Measurements from ENCODE around the gene C6orf15.

Gene C6orf15

DNA sequence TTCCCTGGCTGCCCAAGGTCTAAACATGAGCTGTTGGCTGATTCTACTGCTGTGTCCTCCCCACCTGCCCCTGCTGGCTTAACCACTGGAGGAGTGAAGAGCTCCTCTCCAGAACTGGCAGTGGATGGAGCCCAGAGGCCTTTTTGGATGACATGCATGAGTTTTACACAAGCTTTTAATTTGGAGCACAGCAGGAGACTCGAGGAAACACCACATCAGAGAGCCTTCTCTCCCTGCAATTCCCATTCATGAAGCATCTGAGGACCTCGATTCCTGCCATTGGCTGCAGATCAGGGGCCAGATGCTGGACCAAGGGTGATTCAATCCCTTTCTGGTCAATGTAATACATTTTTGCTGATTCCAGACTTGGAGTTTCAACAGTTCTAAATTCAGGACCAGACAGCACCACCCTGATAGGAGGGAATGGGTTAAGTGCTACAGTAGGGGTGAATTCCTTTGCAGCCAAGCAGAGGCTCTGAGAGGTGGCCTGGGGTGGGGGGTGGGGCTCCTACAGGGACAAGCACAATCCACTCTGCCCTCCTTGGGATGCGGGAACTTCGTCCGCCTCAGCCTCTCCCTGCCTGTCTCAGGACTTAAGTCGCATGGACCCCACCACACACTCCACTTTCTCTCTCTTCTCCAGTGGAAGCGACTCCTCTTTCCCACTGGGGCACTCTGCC, 1.6 kb upstream of the C6orf15 start:
- DNase-seq (ENCODE audit: low read depth): peak; percentile 31
- H3K4me3 ChIP-seq (ENCODE audit: low read depth, low read length): no peak overlapping the region

DNA sequence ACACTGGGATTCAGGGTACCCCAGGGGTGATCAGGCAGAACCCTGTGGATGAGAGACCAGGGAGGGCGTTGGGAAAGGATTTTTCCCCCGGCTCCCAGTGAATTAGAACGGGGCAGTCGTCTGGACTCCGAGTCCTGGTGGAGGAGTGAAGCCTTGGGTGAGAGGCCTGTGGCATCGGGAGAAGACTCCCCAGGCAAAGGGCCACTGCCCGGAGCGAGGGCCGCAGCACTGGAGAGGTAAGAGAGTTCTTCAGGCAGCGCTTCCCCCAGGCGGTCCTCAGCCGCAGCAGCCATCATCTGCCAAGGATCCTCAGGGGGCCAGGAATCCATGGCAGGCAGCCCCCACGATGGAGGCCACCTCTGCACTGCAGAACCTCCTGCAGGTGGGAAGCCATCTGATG, 663 bp downstream of the C6orf15 start:
- H3K4me3 ChIP-seq (ENCODE audit: low read depth, low read length): no peak overlapping the region
- no peak for DNase-seq (ENCODE audit: low read depth)

DNA sequence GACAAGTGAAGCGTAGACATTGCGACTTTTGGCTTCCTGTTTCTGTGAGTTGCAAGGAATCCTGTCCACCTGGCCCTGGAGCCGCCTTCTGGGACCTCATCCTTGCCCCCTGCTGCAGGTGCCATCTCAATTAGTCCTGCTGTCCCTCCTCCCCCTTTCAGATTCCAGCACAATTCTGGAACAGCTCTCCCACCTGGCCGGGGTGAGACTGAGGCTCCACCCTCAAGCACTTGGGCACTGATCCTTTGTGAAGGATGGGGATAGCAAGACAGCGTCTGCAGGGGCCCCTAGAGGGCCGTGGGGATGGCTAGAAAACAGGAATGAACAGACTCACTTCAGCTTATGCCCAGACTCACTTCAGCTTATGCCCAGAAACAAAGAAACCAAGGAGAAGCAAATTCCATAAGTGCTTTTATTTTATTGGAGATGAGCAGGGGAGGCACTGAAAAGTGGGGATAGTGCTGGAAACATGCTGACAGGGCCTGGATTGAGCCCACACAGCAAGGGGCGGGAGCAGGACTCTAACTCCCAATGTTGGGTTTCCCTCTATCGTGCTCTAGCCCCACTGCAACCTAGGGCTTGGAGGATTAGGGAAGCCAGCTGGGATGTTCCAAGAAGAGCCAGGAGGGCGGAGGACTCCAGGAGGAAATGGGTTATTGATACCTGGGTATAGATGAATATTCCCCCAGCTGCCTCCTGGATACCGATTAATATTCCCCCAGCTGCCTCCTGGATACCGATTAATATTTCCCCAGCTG, 1.4 kb downstream of the C6orf15 start:
- no peak overlapping the region for H3K4me3 ChIP-seq (ENCODE audit: low read depth, low read length)
- DNase-seq (ENCODE audit: low read depth): no peak

DNA sequence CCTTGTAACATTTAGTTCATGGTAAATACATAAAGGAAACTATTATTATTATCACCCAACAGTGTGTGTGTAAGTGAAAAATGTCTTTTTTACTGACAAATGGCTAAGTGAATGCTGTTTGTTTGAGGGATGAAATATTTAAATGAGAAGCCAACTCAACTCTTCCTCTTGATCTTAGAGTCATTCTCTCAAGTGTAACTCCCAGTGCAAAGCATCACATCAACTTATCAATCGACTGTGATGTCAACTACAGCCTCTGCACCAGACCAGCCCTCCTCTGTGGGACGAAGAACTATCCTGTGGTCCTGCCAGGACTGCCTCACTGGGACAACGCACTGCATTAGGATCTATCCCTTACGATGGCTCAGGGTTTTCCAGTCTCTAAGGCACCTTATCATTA, 5.3 kb downstream of the C6orf15 start:
- no peak overlapping the region for H3K4me3 ChIP-seq (ENCODE audit: low read depth, low read length)
- DNase-seq (ENCODE audit: low read depth): no peak

DNA sequence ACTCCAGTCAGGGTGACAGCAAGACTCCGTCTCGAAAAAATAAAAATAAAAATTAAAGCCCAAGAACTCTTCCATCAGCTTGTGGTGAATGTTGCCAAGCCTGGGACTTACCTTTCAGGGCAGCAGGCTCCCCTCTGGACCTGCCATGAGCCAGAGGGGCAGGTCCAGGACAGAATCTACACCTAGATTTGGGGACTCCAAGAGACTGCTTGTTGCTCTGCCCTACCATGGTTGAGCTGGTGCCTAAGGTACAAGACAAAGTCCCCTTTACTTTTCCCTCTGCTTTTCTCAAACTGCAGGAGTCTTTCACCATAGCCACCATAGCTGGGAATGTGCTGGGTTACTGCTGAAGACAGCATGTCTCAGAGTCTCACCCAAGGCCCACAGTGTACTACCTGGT, 9.2 kb downstream of the C6orf15 start:
- H3K4me3 ChIP-seq (ENCODE audit: low read depth, low read length): no peak overlapping the region
- no peak for DNase-seq (ENCODE audit: low read depth)

DNA sequence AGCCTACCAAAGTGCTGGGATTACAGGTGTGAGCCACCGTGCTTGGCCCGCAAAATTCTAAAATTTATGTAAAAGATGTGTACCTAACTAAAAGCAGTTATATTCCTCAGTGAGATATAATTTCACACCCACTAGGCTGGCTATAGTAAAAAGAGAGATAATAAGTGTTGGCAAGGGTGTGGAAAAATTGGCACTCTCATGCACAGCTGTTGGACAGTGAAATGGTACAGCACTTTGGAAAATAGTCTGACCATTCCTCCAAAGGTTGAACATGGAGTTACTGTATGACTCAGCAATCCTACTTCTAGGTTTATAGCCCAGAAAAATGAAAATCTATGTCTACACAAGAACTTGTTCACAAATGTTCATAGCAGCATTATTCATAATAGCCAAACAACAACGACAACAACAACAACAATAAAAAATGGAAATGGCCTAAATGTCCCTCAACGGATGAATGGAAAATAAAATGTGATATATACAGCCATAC, 13.9 kb downstream of the C6orf15 start:
- no peak overlapping the region for H3K4me3 ChIP-seq (ENCODE audit: low read depth, low read length)
- no peak for DNase-seq (ENCODE audit: low read depth)

DNA sequence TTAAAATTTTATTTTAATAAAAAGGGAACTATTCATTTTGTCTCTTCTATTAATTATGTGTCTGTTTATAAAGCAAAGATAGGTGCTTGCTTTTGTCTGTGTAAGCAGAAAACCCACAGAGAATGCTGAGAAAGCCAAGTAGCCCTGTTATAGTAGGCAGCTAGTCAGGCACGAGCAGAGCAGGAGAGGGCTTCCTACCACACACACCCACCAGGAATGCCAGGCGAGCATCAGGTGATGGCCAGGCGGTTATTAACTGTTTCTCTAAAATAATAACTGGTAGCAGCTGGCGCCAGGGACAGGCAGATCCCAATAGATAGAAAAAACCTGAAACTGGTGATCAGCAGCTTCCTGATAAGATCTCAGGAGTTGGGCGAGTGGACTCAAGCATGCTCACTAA, 15.7 kb downstream of the C6orf15 start:
- H3K4me3 ChIP-seq (ENCODE audit: low read depth, low read length): no peak overlapping the region
- no peak for DNase-seq (ENCODE audit: low read depth)

DNA sequence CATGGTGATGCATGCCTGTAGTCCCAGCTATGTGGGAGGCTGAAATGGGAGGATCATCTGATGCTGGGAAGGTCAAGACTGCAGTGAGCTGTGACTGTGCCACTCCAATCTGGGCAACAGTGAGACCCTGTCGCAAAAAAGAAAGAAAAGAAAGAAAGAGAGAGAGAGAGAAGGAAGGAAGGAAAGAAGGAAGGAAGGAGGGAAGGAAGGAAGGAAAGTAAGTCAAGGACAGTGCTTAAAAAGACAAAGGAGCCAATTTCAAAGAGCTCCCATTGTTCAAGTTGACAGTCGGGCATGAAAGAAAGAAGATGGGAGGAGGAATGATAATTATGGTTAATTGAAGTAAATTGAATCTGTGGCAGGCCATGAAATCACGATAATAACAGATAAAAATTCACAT, 16.2 kb downstream of the C6orf15 start:
- DNase-seq (ENCODE audit: low read depth): no peak
- no peak overlapping the region for H3K4me3 ChIP-seq (ENCODE audit: low read depth, low read length)

DNA sequence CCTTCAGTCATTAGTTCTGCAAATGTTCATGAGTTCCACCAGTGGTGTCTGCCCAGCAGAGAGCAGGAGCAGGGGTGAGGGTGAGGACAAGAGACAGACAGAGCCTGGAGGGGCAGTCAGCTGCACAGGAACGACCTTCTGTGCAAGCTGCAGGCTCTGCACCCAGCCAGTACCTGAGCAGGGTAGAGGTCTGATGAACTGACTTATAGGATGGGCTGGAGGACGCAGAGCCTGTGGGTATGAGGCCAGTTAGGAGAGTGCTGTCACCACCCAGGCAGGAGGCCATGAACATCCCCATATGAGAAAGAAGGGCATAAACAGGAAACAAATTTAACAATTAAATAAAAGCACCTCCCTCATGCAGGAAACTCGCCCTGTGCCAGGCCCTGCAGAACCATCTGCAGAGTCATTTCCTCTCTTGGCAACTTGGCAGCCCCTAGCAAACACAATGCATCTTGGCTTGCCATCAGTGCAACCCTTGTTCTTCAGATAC, 17.9 kb downstream of the C6orf15 start:
- DNase-seq (ENCODE audit: low read depth): no peak
- no peak overlapping the region for H3K4me3 ChIP-seq (ENCODE audit: low read depth, low read length)

DNA sequence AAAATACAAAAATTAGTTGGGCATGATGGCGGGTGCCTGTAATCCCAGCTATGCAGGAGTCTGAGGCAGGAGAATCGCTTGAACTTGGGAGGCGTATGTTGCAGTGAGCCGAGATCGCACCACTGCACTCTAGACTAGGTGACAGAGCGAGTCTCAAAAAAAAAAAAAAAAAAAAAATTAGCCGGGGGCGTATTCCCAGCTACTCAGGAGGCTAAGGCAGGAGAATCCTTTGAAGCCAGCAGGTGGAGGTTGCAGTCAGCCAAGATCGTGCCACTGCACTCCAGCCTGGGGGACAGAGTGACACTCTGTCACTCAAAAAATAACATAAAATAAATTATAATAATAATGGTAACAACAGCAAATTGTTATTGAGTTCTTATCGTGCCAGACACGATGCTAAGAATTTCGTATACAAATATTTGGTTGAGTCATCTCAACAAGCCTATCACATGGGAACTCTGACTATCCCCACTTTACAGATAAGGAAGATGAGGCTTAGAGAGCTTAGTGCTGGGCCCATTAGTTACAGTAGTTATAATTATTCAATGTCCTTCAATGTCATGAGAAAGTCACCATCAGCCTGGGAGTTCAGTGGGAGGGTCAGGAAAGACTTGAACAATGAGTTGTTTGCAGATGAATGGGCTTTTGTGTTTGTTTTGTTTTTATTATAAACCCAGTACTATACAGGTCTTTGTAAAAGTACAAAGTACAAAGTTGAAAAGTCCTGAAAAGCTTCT, 19.4 kb downstream of the C6orf15 start:
- DNase-seq (ENCODE audit: low read depth): no peak
- no peak overlapping the region for H3K4me3 ChIP-seq (ENCODE audit: low read depth, low read length)

DNA sequence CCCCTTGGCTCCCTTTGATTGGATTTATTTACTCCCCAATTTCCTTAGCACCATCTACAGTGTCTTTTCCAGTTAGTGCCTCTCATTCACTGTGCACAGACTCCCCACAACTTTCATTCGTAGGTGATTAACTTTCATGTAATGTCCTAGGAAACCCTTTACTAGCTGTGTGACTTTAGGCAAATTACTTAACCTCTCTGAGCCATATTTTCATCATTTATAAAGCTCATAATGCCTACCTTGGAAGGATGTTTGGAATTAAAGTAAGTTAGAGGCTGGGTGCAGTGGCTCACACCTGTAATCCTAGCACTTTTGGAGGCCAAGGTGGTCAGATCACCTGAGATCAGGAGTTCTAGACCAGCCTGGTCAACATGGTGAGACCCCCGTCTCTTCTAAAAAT, 20.1 kb downstream of the C6orf15 start:
- H3K4me3 ChIP-seq (ENCODE audit: low read depth, low read length): no peak overlapping the region
- no peak for DNase-seq (ENCODE audit: low read depth)

DNA sequence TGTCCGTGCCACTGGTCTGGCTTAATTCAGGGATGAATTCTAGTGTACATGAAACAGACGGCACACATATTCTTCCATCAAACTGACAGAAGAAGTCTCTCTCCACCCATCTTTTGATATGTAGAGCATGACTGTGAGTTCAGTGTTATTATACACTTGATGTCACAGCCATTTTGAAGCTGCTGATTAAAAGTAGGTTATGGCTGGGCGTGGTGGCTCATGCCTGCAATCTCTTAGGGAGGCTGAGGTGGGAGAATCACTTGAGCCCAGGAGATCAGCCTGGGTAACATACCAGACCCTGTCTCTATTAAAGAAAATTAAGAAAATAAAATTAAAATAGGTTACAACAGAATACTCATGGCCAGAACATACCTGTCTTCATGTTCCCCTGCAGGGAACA, 20.7 kb downstream of the C6orf15 start:
- H3K4me3 ChIP-seq (ENCODE audit: low read depth, low read length): no peak overlapping the region
- no peak for DNase-seq (ENCODE audit: low read depth)

DNA sequence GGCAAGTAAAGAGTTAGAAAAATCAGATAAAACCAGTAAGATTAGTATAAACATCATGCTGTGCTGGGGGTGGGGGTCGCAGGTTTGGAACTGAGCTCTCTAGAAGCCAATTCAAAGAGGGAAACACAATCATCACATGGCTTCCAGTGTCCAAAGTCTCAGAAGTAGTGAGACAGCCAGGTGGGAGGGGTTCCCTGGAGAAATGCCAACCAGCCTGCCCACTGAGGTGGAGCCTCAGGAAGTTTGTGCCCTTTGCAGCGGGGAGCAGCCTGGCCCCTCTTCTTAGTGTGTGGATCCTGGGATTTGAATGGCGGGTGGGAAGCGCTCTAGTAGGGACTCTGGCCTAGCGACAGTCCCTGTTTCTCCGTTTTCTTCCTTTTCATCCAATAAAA, 21.4 kb downstream of the C6orf15 start:
- H3K4me3 ChIP-seq (ENCODE audit: low read depth, low read length): no peak overlapping the region
- no peak for DNase-seq (ENCODE audit: low read depth)

DNA sequence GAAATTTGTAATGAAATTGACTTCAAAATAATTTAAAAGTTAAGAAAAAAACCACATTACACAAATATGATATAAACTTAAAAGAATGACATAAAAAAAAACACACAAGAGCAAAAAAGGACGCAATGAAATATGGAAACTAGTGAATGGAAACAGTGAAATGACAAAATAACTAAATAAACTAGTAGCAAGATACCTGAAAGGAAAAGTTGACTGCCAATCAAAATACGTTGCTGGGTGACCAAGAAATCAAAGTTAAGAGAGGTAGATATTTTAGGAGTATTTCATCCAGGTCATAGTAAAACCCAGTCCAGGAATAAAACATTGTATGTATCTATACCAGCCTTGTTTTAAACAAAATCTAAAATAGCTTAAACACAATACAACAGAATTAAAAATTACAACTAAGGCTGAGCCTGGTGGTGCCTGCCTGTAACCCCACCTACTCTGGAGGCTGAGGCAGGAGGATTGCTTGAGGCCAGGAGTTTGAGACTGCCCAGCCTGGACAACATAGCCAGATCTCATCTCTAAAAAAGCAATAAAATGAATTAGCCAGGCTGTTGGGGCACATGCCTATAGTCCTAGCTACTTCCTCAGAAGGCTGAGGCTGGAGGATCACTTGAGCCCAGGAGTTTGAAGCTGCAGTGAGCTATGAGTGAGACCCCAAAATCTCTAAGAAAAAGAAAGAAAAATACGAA, 22.0 kb downstream of the C6orf15 start:
- H3K4me3 ChIP-seq (ENCODE audit: low read depth, low read length): no peak overlapping the region
- DNase-seq (ENCODE audit: low read depth): no peak

DNA sequence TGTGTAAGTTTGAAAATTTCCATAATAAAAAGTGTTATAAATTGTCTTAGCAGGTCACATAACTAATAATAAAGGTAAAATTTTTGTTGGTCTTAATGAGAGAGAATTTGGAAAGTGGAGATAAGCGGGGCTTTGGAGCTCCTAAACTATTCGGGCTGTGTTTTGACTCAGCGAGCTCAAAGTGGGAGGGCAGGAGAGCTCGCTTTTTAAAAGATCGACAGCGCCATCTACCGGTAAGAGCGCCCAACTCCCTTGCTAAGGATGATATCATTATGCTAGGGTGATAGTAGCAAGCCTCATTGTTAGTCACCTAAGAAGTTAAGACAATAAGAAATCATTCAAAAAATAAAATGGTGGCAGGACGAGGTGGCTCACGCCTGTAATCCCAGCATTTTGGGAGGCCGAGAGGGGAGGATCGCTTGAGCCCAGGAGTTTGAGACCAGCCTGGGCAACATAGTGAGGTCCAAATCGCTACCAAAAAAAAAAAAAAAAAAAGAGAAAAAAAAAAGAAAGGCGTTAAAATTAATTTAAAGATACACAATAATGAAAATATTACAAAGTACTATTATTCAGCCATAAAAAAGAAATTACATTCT, 24.8 kb downstream of the C6orf15 start:
- no peak for DNase-seq (ENCODE audit: low read depth)
- no peak overlapping the region for H3K4me3 ChIP-seq (ENCODE audit: low read depth, low read length)

DNA sequence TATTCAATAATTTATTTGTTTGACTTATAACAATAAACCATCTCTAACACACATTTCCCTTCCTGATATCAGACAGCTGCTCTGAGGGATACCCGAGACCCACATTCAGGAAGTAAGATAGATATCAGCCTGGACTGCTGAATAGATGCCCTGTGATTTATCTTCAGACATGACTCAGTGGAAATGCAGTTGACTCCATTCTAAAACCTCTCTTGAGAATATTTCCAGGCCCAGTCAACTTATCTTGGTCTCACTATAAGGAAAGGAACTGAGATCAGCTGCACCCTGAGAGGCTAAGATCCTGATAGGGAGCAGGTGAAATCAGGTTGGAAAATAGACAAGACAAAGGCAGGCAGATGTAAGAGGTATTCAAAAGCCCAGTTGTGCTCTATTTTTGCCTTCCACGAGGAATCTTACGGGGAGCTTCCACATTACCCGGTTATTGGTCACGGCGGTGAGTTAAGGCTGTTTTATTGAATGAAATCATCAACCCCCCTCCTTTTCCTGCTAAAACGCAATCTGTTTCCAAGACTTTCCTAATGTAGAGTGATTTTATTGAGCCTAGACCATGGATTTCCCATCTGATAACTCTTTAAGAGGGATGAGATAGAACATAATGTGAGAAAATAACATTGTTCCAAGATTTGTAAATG, 25.5 kb downstream of the C6orf15 start:
- DNase-seq (ENCODE audit: low read depth): no peak
- H3K4me3 ChIP-seq (ENCODE audit: low read depth, low read length): no peak overlapping the region

DNA sequence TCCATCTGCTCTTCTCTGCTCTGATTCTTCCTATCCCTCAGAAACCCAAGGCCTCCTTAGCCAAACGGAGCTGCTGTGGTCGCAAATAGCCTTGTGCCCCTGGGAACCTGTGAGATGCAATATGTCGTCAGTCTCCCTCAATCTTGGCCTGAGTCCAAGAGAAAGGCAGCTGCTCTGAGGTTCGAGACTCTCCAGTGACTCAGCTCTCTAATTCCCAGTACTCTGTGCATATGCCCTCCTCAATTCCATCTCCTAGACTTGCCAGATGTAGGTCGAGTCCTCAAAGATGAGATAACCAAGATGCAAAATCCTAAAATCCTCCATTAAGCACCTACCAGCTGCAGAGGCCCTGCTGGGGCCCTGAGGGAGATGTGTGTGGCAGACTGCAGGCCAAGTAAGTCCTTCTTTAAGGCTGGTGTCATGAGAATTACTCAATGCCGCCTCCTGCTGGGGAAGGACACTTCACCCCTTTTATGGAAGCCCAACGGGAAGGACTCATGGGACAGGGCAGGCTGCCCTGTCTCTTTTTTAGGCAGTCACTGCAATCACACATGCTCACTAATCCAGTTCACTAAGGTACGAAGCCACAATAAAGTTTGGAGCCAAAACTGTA, 28.5 kb downstream of the C6orf15 start:
- DNase-seq (ENCODE audit: low read depth): peak; percentile 91

DNA sequence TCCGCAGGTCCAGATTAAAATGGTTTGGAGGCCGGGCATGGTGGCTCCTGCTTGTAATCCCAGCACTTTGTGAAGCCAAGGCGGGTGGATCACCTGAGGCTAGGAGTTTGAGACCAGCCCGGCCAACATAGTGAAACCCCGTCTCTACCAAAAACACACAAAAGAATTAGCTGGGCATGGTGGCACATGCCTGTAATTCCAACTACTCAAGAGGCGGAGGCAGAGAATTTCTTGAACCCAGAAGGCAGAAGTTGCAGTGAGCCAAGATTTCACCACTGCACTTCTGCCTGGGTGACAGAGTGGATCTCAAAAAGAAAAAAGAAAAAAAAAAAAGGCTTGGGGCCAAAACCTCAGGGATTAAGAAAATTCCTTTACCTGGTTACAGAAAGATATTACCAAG, 30.5 kb downstream of the C6orf15 start:
- no peak overlapping the region for H3K4me3 ChIP-seq (ENCODE audit: low read depth, low read length)
- DNase-seq (ENCODE audit: low read depth): no peak

More for the DNA sequence above, 28.5 kb downstream of the C6orf15 start:
- H3K4me3 ChIP-seq (ENCODE audit: low read depth, low read length): no peak overlapping the region

Data from skeletal muscle cell (primary cell).